Measurements from ENCODE around the gene DAPL1. TPM values are rescaled to one million over a fixed set of nuclear protein-coding genes. Genes with fewer than 3 reads are reported as not detected.

Gene DAPL1
- total and polyA plus RNA-seq, 10 of the 15 experiments (the other 5 are each of a cell fraction or from before 2014, with no cell fraction given) = not detected

DNA sequence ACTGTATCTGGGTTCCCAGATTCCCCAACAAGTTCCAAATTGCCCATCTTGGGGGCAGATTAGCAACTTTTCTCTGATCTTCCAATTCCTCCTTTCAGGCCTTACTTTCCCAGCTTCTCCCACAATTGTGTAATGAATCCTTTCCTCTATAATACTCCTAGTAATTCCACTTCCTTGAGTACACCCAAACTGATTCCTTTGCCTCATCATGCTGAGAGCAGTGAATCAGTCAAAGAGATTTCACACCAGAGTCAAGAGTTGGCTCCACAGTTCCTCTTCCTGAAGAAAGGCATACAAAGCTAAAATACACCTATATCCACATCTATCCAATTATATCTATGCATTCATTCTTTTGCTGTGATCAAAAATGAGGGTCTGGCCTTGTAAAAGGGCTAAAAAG lies 28.6 kb upstream of the DAPL1 start:
- BruUV-seq (replicated peaks) = no TSS peak
- H3K79me2 ChIP-seq (ENCODE audit: control insufficient read depth, insufficient read depth, low read length) = no peaks in the 10 kb centered on the region
- DNase-seq (ENCODE audit: low read depth, low spot score) (no peak), ATAC-seq (no peak), FAIRE-seq (no peak)
- ChIA-PET SMC1A (ENCODE audit: uncharacterized antibody, unreplicated experiment) (no interaction called here), RAD21 (ENCODE audit: unreplicated experiment) (no interaction called here), POLR2A (no interaction called here), CTCF (no interaction called here)
- no peaks in the 10 kb centered on the region for H3K9me3 ChIP-seq (replicated peaks; ENCODE audit: control insufficient read depth, insufficient read depth, low read length)
- H3K4me1 ChIP-seq (ENCODE audit: control insufficient read depth, insufficient read depth, low read length) = no peaks in the 10 kb centered on the region
- intact Hi-C loops (cut with micrococcal nuclease; ENCODE audit: unreplicated experiment) (no loop called here), in situ Hi-C loops (cut with MboI) (loop anchor here (25.0 kb wide), 1 partner anchor 1479 kb away; no protein-coding TSS in a partner anchor)
- H3K9ac ChIP-seq (ENCODE audit: control insufficient read depth, insufficient read depth, low read length) = no peak overlapping the region
- no peaks in the 10 kb centered on the region for H3K36me3 ChIP-seq (ENCODE audit: control insufficient read depth in 2 of 2, insufficient read depth in 2 of 2, low read length in 1 of 2)
- H3K27ac ChIP-seq (ENCODE audit: control insufficient read depth, insufficient read depth) = no peak overlapping the region
- no peaks in the 10 kb centered on the region; a peak in 1 of 4 replicates for H3K27me3 ChIP-seq (replicated peaks in 1 of 2; ENCODE audit: control insufficient read depth in 2 of 2, insufficient read depth in 2 of 2, low read length in 1 of 2)
- TF ChIP-seq, protein P1, sequence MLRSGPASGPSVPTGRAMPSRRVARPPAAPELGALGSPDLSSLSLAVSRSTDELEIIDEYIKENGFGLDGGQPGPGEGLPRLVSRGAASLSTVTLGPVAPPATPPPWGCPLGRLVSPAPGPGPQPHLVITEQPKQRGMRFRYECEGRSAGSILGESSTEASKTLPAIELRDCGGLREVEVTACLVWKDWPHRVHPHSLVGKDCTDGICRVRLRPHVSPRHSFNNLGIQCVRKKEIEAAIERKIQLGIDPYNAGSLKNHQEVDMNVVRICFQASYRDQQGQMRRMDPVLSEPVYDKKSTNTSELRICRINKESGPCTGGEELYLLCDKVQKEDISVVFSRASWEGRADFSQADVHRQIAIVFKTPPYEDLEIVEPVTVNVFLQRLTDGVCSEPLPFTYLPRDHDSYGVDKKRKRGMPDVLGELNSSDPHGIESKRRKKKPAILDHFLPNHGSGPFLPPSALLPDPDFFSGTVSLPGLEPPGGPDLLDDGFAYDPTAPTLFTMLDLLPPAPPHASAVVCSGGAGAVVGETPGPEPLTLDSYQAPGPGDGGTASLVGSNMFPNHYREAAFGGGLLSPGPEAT (IDR thresholded peaks at IDR 0.05; ENCODE audit: low read depth) = no peak
- TF ChIP-seq RELA (IDR thresholded peaks at IDR 0.05; ENCODE audit: borderline replicate concordance, partially characterized antibody) (no peak), ETV6 (conservative IDR thresholded peaks at IDR 0.05 in 1 of 2, IDR thresholded peaks at IDR 0.05 in 1 of 2; ENCODE audit: borderline replicate concordance in 1 of 2, low read depth in 1 of 2) (no peak), EP300 (IDR thresholded peaks at IDR 0.05; ENCODE audit: borderline replicate concordance in 1 of 2, control insufficient read depth in 1 of 2, low read depth in 2 of 2, low read length in 2 of 2) (no peak), ZNF384 (IDR thresholded peaks at IDR 0.05; ENCODE audit: borderline replicate concordance, low read depth, low read length) (no peak), CBFB (IDR thresholded peaks at IDR 0.05; ENCODE audit: low read depth) (no peak), YY1 (IDR thresholded peaks at IDR 0.05; ENCODE audit: low read depth, low read length) (no peak), IKZF2 (IDR thresholded peaks at IDR 0.05) (no peak), HDAC6 (IDR thresholded peaks at IDR 0.05; ENCODE audit: unreplicated experiment) (no peak), MXI1 (IDR thresholded peaks at IDR 0.05; ENCODE audit: low read depth, low read length) (no peak), RAD51 (IDR thresholded peaks at IDR 0.05) (no peak), FOS (IDR thresholded peaks at IDR 0.05; ENCODE audit: borderline replicate concordance, extremely low read depth, insufficient read length) (no peak), NRF1 (conservative IDR thresholded peaks at IDR 0.05; ENCODE audit: low read depth, low read length) (no peak)
- TF ChIP-seq, protein P2, sequence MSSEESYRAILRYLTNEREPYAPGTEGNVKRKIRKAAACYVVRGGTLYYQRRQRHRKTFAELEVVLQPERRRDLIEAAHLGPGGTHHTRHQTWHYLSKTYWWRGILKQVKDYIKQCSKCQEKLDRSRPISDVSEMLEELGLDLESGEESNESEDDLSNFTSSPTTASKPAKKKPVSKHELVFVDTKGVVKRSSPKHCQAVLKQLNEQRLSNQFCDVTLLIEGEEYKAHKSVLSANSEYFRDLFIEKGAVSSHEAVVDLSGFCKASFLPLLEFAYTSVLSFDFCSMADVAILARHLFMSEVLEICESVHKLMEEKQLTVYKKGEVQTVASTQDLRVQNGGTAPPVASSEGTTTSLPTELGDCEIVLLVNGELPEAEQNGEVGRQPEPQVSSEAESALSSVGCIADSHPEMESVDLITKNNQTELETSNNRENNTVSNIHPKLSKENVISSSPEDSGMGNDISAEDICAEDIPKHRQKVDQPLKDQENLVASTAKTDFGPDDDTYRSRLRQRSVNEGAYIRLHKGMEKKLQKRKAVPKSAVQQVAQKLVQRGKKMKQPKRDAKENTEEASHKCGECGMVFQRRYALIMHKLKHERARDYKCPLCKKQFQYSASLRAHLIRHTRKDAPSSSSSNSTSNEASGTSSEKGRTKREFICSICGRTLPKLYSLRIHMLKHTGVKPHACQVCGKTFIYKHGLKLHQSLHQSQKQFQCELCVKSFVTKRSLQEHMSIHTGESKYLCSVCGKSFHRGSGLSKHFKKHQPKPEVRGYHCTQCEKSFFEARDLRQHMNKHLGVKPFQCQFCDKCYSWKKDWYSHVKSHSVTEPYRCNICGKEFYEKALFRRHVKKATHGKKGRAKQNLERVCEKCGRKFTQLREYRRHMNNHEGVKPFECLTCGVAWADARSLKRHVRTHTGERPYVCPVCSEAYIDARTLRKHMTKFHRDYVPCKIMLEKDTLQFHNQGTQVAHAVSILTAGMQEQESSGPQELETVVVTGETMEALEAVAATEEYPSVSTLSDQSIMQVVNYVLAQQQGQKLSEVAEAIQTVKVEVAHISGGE (CRISPR knock-in tag; IDR thresholded peaks at IDR 0.05) = no peak
- TF ChIP-seq, protein P3, sequence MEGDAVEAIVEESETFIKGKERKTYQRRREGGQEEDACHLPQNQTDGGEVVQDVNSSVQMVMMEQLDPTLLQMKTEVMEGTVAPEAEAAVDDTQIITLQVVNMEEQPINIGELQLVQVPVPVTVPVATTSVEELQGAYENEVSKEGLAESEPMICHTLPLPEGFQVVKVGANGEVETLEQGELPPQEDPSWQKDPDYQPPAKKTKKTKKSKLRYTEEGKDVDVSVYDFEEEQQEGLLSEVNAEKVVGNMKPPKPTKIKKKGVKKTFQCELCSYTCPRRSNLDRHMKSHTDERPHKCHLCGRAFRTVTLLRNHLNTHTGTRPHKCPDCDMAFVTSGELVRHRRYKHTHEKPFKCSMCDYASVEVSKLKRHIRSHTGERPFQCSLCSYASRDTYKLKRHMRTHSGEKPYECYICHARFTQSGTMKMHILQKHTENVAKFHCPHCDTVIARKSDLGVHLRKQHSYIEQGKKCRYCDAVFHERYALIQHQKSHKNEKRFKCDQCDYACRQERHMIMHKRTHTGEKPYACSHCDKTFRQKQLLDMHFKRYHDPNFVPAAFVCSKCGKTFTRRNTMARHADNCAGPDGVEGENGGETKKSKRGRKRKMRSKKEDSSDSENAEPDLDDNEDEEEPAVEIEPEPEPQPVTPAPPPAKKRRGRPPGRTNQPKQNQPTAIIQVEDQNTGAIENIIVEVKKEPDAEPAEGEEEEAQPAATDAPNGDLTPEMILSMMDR (IDR thresholded peaks at IDR 0.05 in 2 of 3, conservative IDR thresholded peaks at IDR 0.05 in 1 of 3; ENCODE audit: control insufficient read depth in 2 of 3, extremely low read depth in 1 of 3, insufficient read depth in 1 of 3, low read depth in 3 of 3, low read length in 3 of 3) = no peak
- H2AFZ ChIP-seq (ENCODE audit: control insufficient read depth, low read depth, low read length) = no peak overlapping the region
- no peak overlapping the region for H3K4me2 ChIP-seq (ENCODE audit: control insufficient read depth, insufficient read depth)
- H4K20me1 ChIP-seq (ENCODE audit: control insufficient read depth, insufficient read depth) = no peaks in the 10 kb centered on the region
- H3K4me3 ChIP-seq = no peak overlapping the region

Measured in GM12878 (cell line).